ENCODE results near the gene PRXL2B.

GRCh38 chr1:2628191-2628932, 41.8 kb downstream of the PRXL2B start:
- TF ChIP-seq, protein P1, sequence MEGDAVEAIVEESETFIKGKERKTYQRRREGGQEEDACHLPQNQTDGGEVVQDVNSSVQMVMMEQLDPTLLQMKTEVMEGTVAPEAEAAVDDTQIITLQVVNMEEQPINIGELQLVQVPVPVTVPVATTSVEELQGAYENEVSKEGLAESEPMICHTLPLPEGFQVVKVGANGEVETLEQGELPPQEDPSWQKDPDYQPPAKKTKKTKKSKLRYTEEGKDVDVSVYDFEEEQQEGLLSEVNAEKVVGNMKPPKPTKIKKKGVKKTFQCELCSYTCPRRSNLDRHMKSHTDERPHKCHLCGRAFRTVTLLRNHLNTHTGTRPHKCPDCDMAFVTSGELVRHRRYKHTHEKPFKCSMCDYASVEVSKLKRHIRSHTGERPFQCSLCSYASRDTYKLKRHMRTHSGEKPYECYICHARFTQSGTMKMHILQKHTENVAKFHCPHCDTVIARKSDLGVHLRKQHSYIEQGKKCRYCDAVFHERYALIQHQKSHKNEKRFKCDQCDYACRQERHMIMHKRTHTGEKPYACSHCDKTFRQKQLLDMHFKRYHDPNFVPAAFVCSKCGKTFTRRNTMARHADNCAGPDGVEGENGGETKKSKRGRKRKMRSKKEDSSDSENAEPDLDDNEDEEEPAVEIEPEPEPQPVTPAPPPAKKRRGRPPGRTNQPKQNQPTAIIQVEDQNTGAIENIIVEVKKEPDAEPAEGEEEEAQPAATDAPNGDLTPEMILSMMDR (IDR thresholded peaks at IDR 0.05; ENCODE audit: insufficient read depth, low read length) = no peak
- TF ChIP-seq GABPA (IDR thresholded peaks at IDR 0.05; ENCODE audit: low read depth) (no peak), POLR2AphosphoS5 (IDR thresholded peaks at IDR 0.05; ENCODE audit: low read depth) (no peak), REST (IDR thresholded peaks at IDR 0.05; ENCODE audit: insufficient replicate concordance, low read depth) (no peak)
